Uterus (tissue), 2 donors: ENCODE measurements around the gene HTT-AS.

Source experiments
- CTCF ChIP-seq, 4 experiments: fragments of 200-600 bp in 2 of 4; fragments of 450-650 bp in 2 of 4; sonication (generic) in 2 of 4; IDR thresholded peaks; one replicate each; pipeline ENCODE4 v1.5.1; 2016 to 2019; ENCODE audit warnings: antibody characterized with exemption in 4 of 4, mild to moderate bottlenecking in 2 of 4, moderate library complexity in 1 of 4
- POLR2A ChIP-seq, 2 donors: fragments of 450-650 bp; IDR thresholded peaks; one replicate each; pipeline ENCODE4 v1.6.1; 2016; ENCODE audit warnings: antibody characterized with exemption in 2 of 2, mild to moderate bottlenecking in 1 of 2, moderate library complexity in 1 of 2

- TF ChIP-seq CTCF (IDR thresholded peaks at IDR 0.05) (no peak), POLR2A (IDR thresholded peaks at IDR 0.05) (no peak)
Measured at GRCh38 chr4:3044870-3045819, 29.2 kb downstream of the HTT-AS start.
